ENCODE measurements around the gene GIT1. TPM values are rescaled to one million over a fixed set of nuclear protein-coding genes. Genes with fewer than 3 reads are reported as not detected.
A peak's percentile ranks its signal among the peaks of the same experiment; 100 is the strongest.

GIT1 gene
- total and polyA plus RNA-seq, 2 experiments from 2014 or later = 15.9 to 60.9 TPM

DNA sequence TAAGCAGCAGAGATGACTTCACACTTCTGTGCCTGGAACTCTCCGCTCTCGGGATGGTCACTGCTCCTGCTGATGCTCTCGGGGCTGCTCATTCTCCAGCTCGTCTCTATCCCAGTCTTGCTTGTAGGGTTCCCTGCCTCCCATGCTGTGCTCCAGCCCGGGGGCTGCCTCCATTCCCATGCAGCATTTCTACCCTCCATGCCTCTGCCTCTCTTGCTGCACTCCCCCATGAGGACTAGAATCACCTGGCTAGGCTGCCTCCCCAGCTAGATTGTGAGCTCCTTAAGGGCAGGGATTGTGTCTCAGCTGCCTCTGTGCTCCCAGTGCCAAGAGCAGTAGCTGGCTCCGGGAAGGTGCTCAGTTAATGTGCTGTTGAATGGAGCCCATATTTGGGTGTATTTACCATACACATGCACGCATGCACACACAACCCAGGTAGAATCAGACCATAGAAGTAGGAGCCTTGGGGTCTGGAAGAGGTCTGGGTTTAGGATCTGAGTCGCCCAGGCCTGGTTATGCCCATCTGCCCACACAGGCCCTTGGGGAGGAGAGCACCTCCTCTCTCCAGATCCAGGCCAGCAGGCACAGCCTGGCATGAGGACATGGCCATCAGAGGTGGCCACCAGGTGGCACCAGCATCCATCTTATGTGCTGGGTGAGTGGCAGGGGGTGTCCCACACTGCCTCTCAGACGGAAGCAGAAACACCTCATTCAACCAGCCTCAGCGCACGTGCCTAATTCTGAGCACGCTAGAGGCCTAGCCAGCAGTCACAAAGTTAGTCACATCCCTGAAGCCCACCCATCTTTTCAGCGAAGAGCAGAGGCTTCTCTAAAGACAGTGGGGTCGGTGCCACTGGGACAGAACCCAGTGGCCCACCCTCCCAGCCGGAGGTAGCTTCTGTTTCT is 9.3 kb downstream of the GIT1 start:
- Histone ChIP-seq H4K20me1 (replicated peaks; ENCODE audit: insufficient read depth) (peaks cover 6% of the 10 kb centered on the region; the same call in 1 of the 2 replicates), H3K27ac (ENCODE audit: low read depth) (0 out of 2 replicates have a peak overlapping the region, but pooled peaks have one; percentile 19), H3K4me3 (no peak overlapping the region), H3K27me3 (ENCODE audit: insufficient read depth) (no peaks in the 10 kb centered on the region), H3K36me3 (ENCODE audit: insufficient read depth) (no peaks in the 10 kb centered on the region; the same call in 1 of the 2 replicates), H3F3A (replicated peaks; ENCODE audit: low read depth) (0 out of 2 replicates have a peak, but pooled peaks cover 9% of the 10 kb centered on the region), H3K4me2 (no peak overlapping the region), H2AFZ (no peak overlapping the region), H3K4me1 (ENCODE audit: insufficient read depth) (peaks cover 19% of the 10 kb centered on the region; the same call in 1 of the 2 replicates), H3K9me2 (ENCODE audit: insufficient read depth) (no peaks in the 10 kb centered on the region), H3K79me2 (replicated peaks; ENCODE audit: insufficient read depth) (peaks cover 6% of the 10 kb centered on the region; the same call in 1 of the 2 replicates)
- H3K27me3 Mint-ChIP-seq (ENCODE audit: insufficient read depth, low read depth, poor library complexity) = peaks cover 6% of the 10 kb centered on the region
- ATAC-seq = peak; percentile 86
- H3K36me3 Mint-ChIP-seq (ENCODE audit: low read depth) = peaks cover 34% of the 10 kb centered on the region
- peaks cover 22% of the 10 kb centered on the region for H3K4me1 Mint-ChIP-seq
- no peaks in the 10 kb centered on the region for H3K9me3 Mint-ChIP-seq
- H3K4me3 Mint-ChIP-seq = no peak overlapping the region
- DNase-seq (ENCODE audit: low spot score) = peak; percentile 91
- no peak for TF ChIP-seq NANOG (IDR thresholded peaks at IDR 0.05; ENCODE audit: borderline replicate concordance)
- TF ChIP-seq, protein P1, sequence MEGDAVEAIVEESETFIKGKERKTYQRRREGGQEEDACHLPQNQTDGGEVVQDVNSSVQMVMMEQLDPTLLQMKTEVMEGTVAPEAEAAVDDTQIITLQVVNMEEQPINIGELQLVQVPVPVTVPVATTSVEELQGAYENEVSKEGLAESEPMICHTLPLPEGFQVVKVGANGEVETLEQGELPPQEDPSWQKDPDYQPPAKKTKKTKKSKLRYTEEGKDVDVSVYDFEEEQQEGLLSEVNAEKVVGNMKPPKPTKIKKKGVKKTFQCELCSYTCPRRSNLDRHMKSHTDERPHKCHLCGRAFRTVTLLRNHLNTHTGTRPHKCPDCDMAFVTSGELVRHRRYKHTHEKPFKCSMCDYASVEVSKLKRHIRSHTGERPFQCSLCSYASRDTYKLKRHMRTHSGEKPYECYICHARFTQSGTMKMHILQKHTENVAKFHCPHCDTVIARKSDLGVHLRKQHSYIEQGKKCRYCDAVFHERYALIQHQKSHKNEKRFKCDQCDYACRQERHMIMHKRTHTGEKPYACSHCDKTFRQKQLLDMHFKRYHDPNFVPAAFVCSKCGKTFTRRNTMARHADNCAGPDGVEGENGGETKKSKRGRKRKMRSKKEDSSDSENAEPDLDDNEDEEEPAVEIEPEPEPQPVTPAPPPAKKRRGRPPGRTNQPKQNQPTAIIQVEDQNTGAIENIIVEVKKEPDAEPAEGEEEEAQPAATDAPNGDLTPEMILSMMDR (conservative IDR thresholded peaks at IDR 0.05; ENCODE audit: low read depth in 2 of 2) = peak; percentile 82 to 99
- H3K27ac Mint-ChIP-seq = peak overlapping the region; percentile 33; the same call in 1 of the 2 replicates

DNA sequence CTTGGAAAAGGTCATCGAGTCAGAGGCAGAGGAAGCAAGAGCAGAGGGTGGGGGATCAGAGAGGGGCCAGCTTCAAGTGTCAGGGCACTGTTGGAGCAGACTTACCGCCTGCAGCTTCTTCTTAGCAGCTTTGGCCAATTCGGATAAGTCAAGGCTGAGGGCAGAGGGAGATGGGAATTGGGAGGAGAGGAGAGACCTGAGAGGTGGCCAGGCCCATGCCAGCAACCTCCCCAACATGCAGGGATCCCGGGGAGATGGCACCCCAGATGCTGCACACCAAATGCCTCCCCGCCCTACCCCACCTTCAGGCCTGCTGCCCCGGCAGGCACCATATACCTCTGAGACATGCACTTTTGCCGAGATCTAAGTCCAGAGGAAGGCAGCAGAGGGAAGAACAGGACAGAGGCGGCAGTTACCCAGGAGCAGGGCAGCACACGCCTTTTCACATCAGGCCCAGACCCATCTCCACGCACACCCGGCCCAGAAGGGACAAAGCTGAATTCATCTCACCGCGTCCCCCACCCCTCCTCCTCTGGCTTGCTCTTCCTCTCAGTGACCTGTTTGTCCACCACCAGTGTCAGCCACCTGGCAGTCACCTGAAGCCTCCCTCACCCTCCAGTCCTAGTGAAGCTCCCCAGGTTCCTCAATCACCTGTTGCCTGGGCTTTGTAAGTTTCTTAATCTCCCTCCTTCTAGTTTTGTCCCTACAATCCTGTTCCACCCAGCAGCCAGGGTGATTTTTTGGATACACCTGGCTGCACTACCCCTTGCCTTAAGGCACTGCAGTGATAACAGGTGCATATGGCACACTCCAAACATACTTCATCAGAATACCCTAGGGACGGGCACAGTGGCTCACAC is 10.6 kb downstream of the GIT1 start:
- Histone ChIP-seq H3K4me1 (ENCODE audit: insufficient read depth) (peaks cover 6% of the 10 kb centered on the region; the same call in 1 of the 2 replicates), H3K36me3 (ENCODE audit: insufficient read depth) (no peaks in the 10 kb centered on the region; the same call in 1 of the 2 replicates), H4K20me1 (replicated peaks; ENCODE audit: insufficient read depth) (peaks cover 4% of the 10 kb centered on the region; the same call in 1 of the 2 replicates), H3F3A (replicated peaks; ENCODE audit: low read depth) (0 out of 2 replicates have a peak, but pooled peaks cover 9% of the 10 kb centered on the region), H3K4me3 (no peak overlapping the region), H3K4me2 (no peak overlapping the region), H3K27ac (ENCODE audit: low read depth) (no peak overlapping the region), H2AFZ (no peak overlapping the region), H3K9me2 (ENCODE audit: insufficient read depth) (no peaks in the 10 kb centered on the region), H3K27me3 (ENCODE audit: insufficient read depth) (no peaks in the 10 kb centered on the region), H3K79me2 (replicated peaks; ENCODE audit: insufficient read depth) (no peaks in the 10 kb centered on the region)
- Mint-ChIP-seq H3K4me1 (peaks cover 9% of the 10 kb centered on the region; the same call in 2 of the 3 replicates), H3K36me3 (ENCODE audit: low read depth) (peaks cover 37% of the 10 kb centered on the region), H3K27me3 (ENCODE audit: insufficient read depth, low read depth, poor library complexity) (peaks cover 6% of the 10 kb centered on the region), H3K4me3 (no peak overlapping the region; the same call in 2 of the 3 replicates), H3K9me3 (no peaks in the 10 kb centered on the region), H3K27ac (no peak overlapping the region)
- no peak for DNase-seq (ENCODE audit: low spot score)
- TF ChIP-seq STAT1 (IDR thresholded peaks at IDR 0.05; ENCODE audit: unreplicated experiment) (no peak), POLR2AphosphoS5 (IDR thresholded peaks at IDR 0.05; ENCODE audit: low read depth) (no peak), JUNB (IDR thresholded peaks at IDR 0.05; ENCODE audit: unreplicated experiment) (no peak), CREB1 (CRISPR knock-in tag; IDR thresholded peaks at IDR 0.05; ENCODE audit: low read depth) (no peak)
- TF ChIP-seq, protein P2, sequence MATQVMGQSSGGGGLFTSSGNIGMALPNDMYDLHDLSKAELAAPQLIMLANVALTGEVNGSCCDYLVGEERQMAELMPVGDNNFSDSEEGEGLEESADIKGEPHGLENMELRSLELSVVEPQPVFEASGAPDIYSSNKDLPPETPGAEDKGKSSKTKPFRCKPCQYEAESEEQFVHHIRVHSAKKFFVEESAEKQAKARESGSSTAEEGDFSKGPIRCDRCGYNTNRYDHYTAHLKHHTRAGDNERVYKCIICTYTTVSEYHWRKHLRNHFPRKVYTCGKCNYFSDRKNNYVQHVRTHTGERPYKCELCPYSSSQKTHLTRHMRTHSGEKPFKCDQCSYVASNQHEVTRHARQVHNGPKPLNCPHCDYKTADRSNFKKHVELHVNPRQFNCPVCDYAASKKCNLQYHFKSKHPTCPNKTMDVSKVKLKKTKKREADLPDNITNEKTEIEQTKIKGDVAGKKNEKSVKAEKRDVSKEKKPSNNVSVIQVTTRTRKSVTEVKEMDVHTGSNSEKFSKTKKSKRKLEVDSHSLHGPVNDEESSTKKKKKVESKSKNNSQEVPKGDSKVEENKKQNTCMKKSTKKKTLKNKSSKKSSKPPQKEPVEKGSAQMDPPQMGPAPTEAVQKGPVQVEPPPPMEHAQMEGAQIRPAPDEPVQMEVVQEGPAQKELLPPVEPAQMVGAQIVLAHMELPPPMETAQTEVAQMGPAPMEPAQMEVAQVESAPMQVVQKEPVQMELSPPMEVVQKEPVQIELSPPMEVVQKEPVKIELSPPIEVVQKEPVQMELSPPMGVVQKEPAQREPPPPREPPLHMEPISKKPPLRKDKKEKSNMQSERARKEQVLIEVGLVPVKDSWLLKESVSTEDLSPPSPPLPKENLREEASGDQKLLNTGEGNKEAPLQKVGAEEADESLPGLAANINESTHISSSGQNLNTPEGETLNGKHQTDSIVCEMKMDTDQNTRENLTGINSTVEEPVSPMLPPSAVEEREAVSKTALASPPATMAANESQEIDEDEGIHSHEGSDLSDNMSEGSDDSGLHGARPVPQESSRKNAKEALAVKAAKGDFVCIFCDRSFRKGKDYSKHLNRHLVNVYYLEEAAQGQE (IDR thresholded peaks at IDR 0.05; ENCODE audit: unreplicated experiment) = no peak
- ATAC-seq = no peak

All from GM23338 (cell line).